NCI-H748 treated with DMSO at 0.1 percent for 48 hours (cell line): ENCODE measurements around the gene RTP4.

Source experiments
- DNase-seq: peaks from one replicate; lab custom pipeline; 2025; lab: John Stamatoyannopoulos, UW

Gene RTP4

GRCh38 chr3:187368251-187369088, at the start of gene RTP4:
RTP4 (plus strand) TSS chr3:187368385; CDS start chr3:187368442, 57 bp downstream.
- DNase-seq = no peak

- DNase-seq = no peak
Measured at GRCh38 chr3:187318819-187319616, 49.2 kb upstream of the RTP4 start.

GRCh38 chr3:187319699-187320302, 48.4 kb upstream of the RTP4 start:
- DNase-seq = peak; percentile 1

GRCh38 chr3:187321766-187322165, 46.4 kb upstream of the RTP4 start:
- no peak for DNase-seq

GRCh38 chr3:187322291-187322690, 45.9 kb upstream of the RTP4 start:
- DNase-seq = no peak

GRCh38 chr3:187323091-187323490, 45.1 kb upstream of the RTP4 start:
- no peak for DNase-seq

GRCh38 chr3:187325632-187326031, 42.6 kb upstream of the RTP4 start:
- no peak for DNase-seq

GRCh38 chr3:187327845-187328244, 40.3 kb upstream of the RTP4 start:
- DNase-seq = no peak

GRCh38 chr3:187328691-187329090, 39.5 kb upstream of the RTP4 start:
- DNase-seq = no peak

GRCh38 chr3:187334904-187335303, 33.3 kb upstream of the RTP4 start:
- no peak for DNase-seq

- DNase-seq = no peak
Measured at GRCh38 chr3:187336322-187336721, 31.9 kb upstream of the RTP4 start.

GRCh38 chr3:187340578-187340977, 27.6 kb upstream of the RTP4 start:
- DNase-seq = no peak

GRCh38 chr3:187342255-187342654, 25.9 kb upstream of the RTP4 start:
- no peak for DNase-seq

- no peak for DNase-seq
Measured at GRCh38 chr3:187343670-187344069, 24.5 kb upstream of the RTP4 start.

GRCh38 chr3:187352581-187353575, 15.3 kb upstream of the RTP4 start:
- DNase-seq = no peak

GRCh38 chr3:187358068-187358467, 10.1 kb upstream of the RTP4 start:
- DNase-seq = no peak

GRCh38 chr3:187359798-187360486, 8.2 kb upstream of the RTP4 start:
- DNase-seq = no peak

GRCh38 chr3:187360596-187360995, 7.6 kb upstream of the RTP4 start:
- no peak for DNase-seq

- DNase-seq = no peak
Measured at GRCh38 chr3:187361835-187362234, 6.3 kb upstream of the RTP4 start.

- no peak for DNase-seq
Measured at GRCh38 chr3:187367561-187368103, 553 bp upstream of the RTP4 start.

GRCh38 chr3:187369089-187369447, 883 bp downstream of the RTP4 start:
- DNase-seq = no peak
